ENCODE data around the gene LCN9. TPM values are rescaled to one million over a fixed set of nuclear protein-coding genes. Genes with fewer than 3 reads are reported as not detected.

LCN9 gene
- total and polyA plus RNA-seq, 5 donors from 2014 or later, result not detected

GRCh38 chr9:135703726-135704125 is 40.6 kb downstream of the LCN9 start:
- H3K27ac ChIP-seq (ENCODE audit: insufficient read depth, low read length, poor library complexity, severe bottlenecking), result no peak overlapping the region

GRCh38 chr9:135704483-135704882 is 41.4 kb downstream of the LCN9 start:
- H3K27ac Mint-ChIP-seq, result no peak overlapping the region
- DNase-seq, result no peak

More at GRCh38 chr9:135703726-135704125, 40.6 kb downstream of the LCN9 start:
- Mint-ChIP-seq H3K9me3 (no peaks in the 10 kb centered on the region), H3K36me3 (no peaks in the 10 kb centered on the region), H3K4me1 (no peaks in the 10 kb centered on the region), H3K4me3 (no peak overlapping the region), H3K27ac (no peak overlapping the region), H3K27me3 (no peaks in the 10 kb centered on the region)
- H3K27me3 ChIP-seq (ENCODE audit: control insufficient read depth, insufficient read depth, low read length), result no peaks in the 10 kb centered on the region
- no peak overlapping the region for H3K4me3 ChIP-seq (ENCODE audit: low read depth, low read length)
- H3K9me3 ChIP-seq (ENCODE audit: control insufficient read depth in 2 of 2, low read length in 2 of 2), result no peaks in the 10 kb centered on the region
- DNase-seq (no peak), ATAC-seq (ENCODE audit: low read depth in 2 of 2) (no peak)
- H3K36me3 ChIP-seq (ENCODE audit: control insufficient read depth, insufficient read depth, low read length), result no peaks in the 10 kb centered on the region
- peaks cover 11% of the 10 kb centered on the region for H3K4me1 ChIP-seq (ENCODE audit: control insufficient read depth, insufficient read depth, low read length, poor library complexity, severe bottlenecking)

GRCh38 chr9:135705376-135705775 is 42.3 kb downstream of the LCN9 start:
- no peak overlapping the region for H3K4me3 Mint-ChIP-seq
- H3K4me1 ChIP-seq (ENCODE audit: control insufficient read depth, insufficient read depth, low read length, poor library complexity, severe bottlenecking), result peaks cover 11% of the 10 kb centered on the region
- H3K27ac ChIP-seq (ENCODE audit: insufficient read depth, low read length, poor library complexity, severe bottlenecking), result no peak overlapping the region
- H3K4me1 Mint-ChIP-seq, result no peaks in the 10 kb centered on the region
- H3K4me3 ChIP-seq (ENCODE audit: low read depth, low read length), result no peak overlapping the region
- H3K9me3 Mint-ChIP-seq, result no peaks in the 10 kb centered on the region
- ATAC-seq (ENCODE audit: low read depth in 2 of 2), result no peak
- H3K27me3 ChIP-seq (ENCODE audit: control insufficient read depth, insufficient read depth, low read length), result no peaks in the 10 kb centered on the region
- no peak overlapping the region for H3K27ac Mint-ChIP-seq
- H3K9me3 ChIP-seq (ENCODE audit: control insufficient read depth in 2 of 2, low read length in 2 of 2), result no peaks in the 10 kb centered on the region
- no peaks in the 10 kb centered on the region for H3K27me3 Mint-ChIP-seq
- no peaks in the 10 kb centered on the region for H3K36me3 ChIP-seq (ENCODE audit: control insufficient read depth, insufficient read depth, low read length)
- DNase-seq, result no peak
- no peaks in the 10 kb centered on the region for H3K36me3 Mint-ChIP-seq

More at GRCh38 chr9:135704483-135704882, 41.4 kb downstream of the LCN9 start:
- H3K4me1 ChIP-seq (ENCODE audit: control insufficient read depth, insufficient read depth, low read length, poor library complexity, severe bottlenecking), result peaks cover 11% of the 10 kb centered on the region
- ATAC-seq (ENCODE audit: low read depth in 2 of 2), result no peak
- no peaks in the 10 kb centered on the region for H3K36me3 ChIP-seq (ENCODE audit: control insufficient read depth, insufficient read depth, low read length)
- H3K9me3 Mint-ChIP-seq, result no peaks in the 10 kb centered on the region
- no peak overlapping the region for H3K27ac ChIP-seq (ENCODE audit: insufficient read depth, low read length, poor library complexity, severe bottlenecking)
- H3K4me3 ChIP-seq (ENCODE audit: low read depth, low read length), result no peak overlapping the region
- H3K4me3 Mint-ChIP-seq, result no peak overlapping the region
- H3K36me3 Mint-ChIP-seq, result no peaks in the 10 kb centered on the region
- H3K4me1 Mint-ChIP-seq, result no peaks in the 10 kb centered on the region
- no peaks in the 10 kb centered on the region for H3K27me3 ChIP-seq (ENCODE audit: control insufficient read depth, insufficient read depth, low read length)
- no peaks in the 10 kb centered on the region for H3K27me3 Mint-ChIP-seq
- no peaks in the 10 kb centered on the region for H3K9me3 ChIP-seq (ENCODE audit: control insufficient read depth in 2 of 2, low read length in 2 of 2)

GRCh38 chr9:135706288-135706687 is 43.2 kb downstream of the LCN9 start:
- ATAC-seq (ENCODE audit: low read depth in 2 of 2) (no peak), DNase-seq (no peak)
- Mint-ChIP-seq H3K4me1 (no peaks in the 10 kb centered on the region), H3K4me3 (no peak overlapping the region), H3K9me3 (no peaks in the 10 kb centered on the region), H3K27me3 (no peaks in the 10 kb centered on the region), H3K36me3 (no peaks in the 10 kb centered on the region), H3K27ac (no peak overlapping the region)
- Histone ChIP-seq H3K9me3 (ENCODE audit: control insufficient read depth in 2 of 2, low read length in 2 of 2) (no peaks in the 10 kb centered on the region), H3K4me3 (ENCODE audit: low read depth, low read length) (no peak overlapping the region), H3K36me3 (ENCODE audit: control insufficient read depth, insufficient read depth, low read length) (no peaks in the 10 kb centered on the region), H3K4me1 (ENCODE audit: control insufficient read depth, insufficient read depth, low read length, poor library complexity, severe bottlenecking) (peaks cover 10% of the 10 kb centered on the region), H3K27ac (ENCODE audit: insufficient read depth, low read length, poor library complexity, severe bottlenecking) (no peak overlapping the region), H3K27me3 (ENCODE audit: control insufficient read depth, insufficient read depth, low read length) (no peaks in the 10 kb centered on the region)

GRCh38 chr9:135707252-135708138 is 44.4 kb downstream of the LCN9 start:
- H3K4me1 ChIP-seq (ENCODE audit: control insufficient read depth, insufficient read depth, low read length, poor library complexity, severe bottlenecking), result no peaks in the 10 kb centered on the region
- Mint-ChIP-seq H3K36me3 (no peaks in the 10 kb centered on the region), H3K27ac (no peak overlapping the region), H3K4me3 (no peak overlapping the region), H3K27me3 (peaks cover 4% of the 10 kb centered on the region), H3K9me3 (no peaks in the 10 kb centered on the region), H3K4me1 (no peaks in the 10 kb centered on the region)
- no peak overlapping the region for H3K4me3 ChIP-seq (ENCODE audit: low read depth, low read length)
- no peaks in the 10 kb centered on the region for H3K27me3 ChIP-seq (ENCODE audit: control insufficient read depth, insufficient read depth, low read length)
- ATAC-seq (ENCODE audit: low read depth in 2 of 2), result no peak
- no peak for DNase-seq
- no peaks in the 10 kb centered on the region for H3K36me3 ChIP-seq (ENCODE audit: control insufficient read depth, insufficient read depth, low read length)
- H3K9me3 ChIP-seq (ENCODE audit: control insufficient read depth in 2 of 2, low read length in 2 of 2), result no peaks in the 10 kb centered on the region
- no peak overlapping the region for H3K27ac ChIP-seq (ENCODE audit: insufficient read depth, low read length, poor library complexity, severe bottlenecking)

DNA sequence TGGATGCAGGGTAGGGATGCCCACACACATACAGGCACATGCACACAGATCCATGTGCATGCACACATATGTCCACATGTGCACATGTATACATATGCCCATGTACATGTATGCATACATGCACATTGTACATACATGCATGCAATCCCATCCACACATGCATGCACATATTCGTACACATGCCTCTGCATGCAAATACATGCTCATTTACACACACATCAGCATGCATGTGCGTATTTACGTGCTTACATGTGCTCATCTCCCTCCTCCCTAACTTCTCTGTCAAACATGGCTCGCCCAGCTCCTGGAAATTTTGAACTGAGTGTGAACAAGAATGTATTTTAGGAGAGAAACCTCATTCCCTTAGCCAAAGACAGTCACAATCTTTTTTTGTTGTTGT is 45.1 kb downstream of the LCN9 start:
- Mint-ChIP-seq H3K4me3 (no peak overlapping the region), H3K36me3 (no peaks in the 10 kb centered on the region), H3K27ac (no peak overlapping the region), H3K27me3 (peaks cover 11% of the 10 kb centered on the region), H3K9me3 (no peaks in the 10 kb centered on the region), H3K4me1 (no peaks in the 10 kb centered on the region)
- Histone ChIP-seq H3K4me3 (ENCODE audit: low read depth, low read length) (no peak overlapping the region), H3K4me1 (ENCODE audit: control insufficient read depth, insufficient read depth, low read length, poor library complexity, severe bottlenecking) (no peaks in the 10 kb centered on the region), H3K27ac (ENCODE audit: insufficient read depth, low read length, poor library complexity, severe bottlenecking) (no peak overlapping the region), H3K9me3 (ENCODE audit: control insufficient read depth in 2 of 2, low read length in 2 of 2) (no peaks in the 10 kb centered on the region), H3K27me3 (ENCODE audit: control insufficient read depth, insufficient read depth, low read length) (no peaks in the 10 kb centered on the region), H3K36me3 (ENCODE audit: control insufficient read depth, insufficient read depth, low read length) (no peaks in the 10 kb centered on the region)
- ATAC-seq (ENCODE audit: low read depth in 2 of 2) (no peak), DNase-seq (no peak)

GRCh38 chr9:135711391-135711790 is 48.3 kb downstream of the LCN9 start:
- Histone ChIP-seq H3K4me1 (ENCODE audit: control insufficient read depth, insufficient read depth, low read length, poor library complexity, severe bottlenecking) (no peaks in the 10 kb centered on the region), H3K36me3 (ENCODE audit: control insufficient read depth, insufficient read depth, low read length) (no peaks in the 10 kb centered on the region), H3K27me3 (ENCODE audit: control insufficient read depth, insufficient read depth, low read length) (no peaks in the 10 kb centered on the region), H3K27ac (ENCODE audit: insufficient read depth, low read length, poor library complexity, severe bottlenecking) (no peak overlapping the region), H3K9me3 (ENCODE audit: control insufficient read depth in 2 of 2, low read length in 2 of 2) (no peaks in the 10 kb centered on the region), H3K4me3 (ENCODE audit: low read depth, low read length) (no peak overlapping the region)
- Mint-ChIP-seq H3K4me3 (no peak overlapping the region), H3K27me3 (peaks cover 26% of the 10 kb centered on the region), H3K9me3 (no peaks in the 10 kb centered on the region), H3K36me3 (no peaks in the 10 kb centered on the region), H3K27ac (no peak overlapping the region), H3K4me1 (no peaks in the 10 kb centered on the region)
- ATAC-seq (ENCODE audit: low read depth in 2 of 2), result no peak
- DNase-seq, result no peak

GRCh38 chr9:135711881-135712280 is 48.8 kb downstream of the LCN9 start:
- H3K4me1 ChIP-seq (ENCODE audit: control insufficient read depth, insufficient read depth, low read length, poor library complexity, severe bottlenecking), result no peaks in the 10 kb centered on the region
- H3K36me3 ChIP-seq (ENCODE audit: control insufficient read depth, insufficient read depth, low read length), result no peaks in the 10 kb centered on the region
- Mint-ChIP-seq H3K4me3 (no peak overlapping the region), H3K9me3 (peaks cover 0 to 1% (median 0%) of the 10 kb centered on the region in 7 donors), H3K36me3 (no peaks in the 10 kb centered on the region), H3K27me3 (peaks cover 26% of the 10 kb centered on the region), H3K27ac (no peak overlapping the region), H3K4me1 (no peaks in the 10 kb centered on the region)
- H3K4me3 ChIP-seq (ENCODE audit: low read depth, low read length), result no peak overlapping the region
- no peak for DNase-seq
- no peaks in the 10 kb centered on the region for H3K27me3 ChIP-seq (ENCODE audit: control insufficient read depth, insufficient read depth, low read length)
- no peak for ATAC-seq (ENCODE audit: low read depth in 2 of 2)
- H3K27ac ChIP-seq (ENCODE audit: insufficient read depth, low read length, poor library complexity, severe bottlenecking), result no peak overlapping the region
- H3K9me3 ChIP-seq (ENCODE audit: control insufficient read depth in 2 of 2, low read length in 2 of 2), result no peaks in the 10 kb centered on the region
